Spleen (tissue), 11 donors: ENCODE measurements around the gene PDE1A. TPM values are rescaled to one million over a fixed set of nuclear protein-coding genes. Genes with fewer than 3 reads are reported as not detected.
A peak's percentile ranks its signal among the peaks of the same experiment; 100 is the strongest.

ENCODE experiments used
- DNase-seq: peaks from one replicate; pipeline ENCODE4 v3.0.0-alpha.2; 2020
- H3K27ac ChIP-seq, 8 donors: fragments of 200-600 bp; sonication (generic) in 7 of 8; 1 replicate in 4 of 8; 2 replicates in 4 of 8; pipeline versions ENCODE4 v1.5.0 to v1.8.0; 2016 to 2021; ENCODE audit warnings: inconsistent platforms in 4 of 8, mild to moderate bottlenecking in 4 of 8, moderate library complexity in 1 of 8
- H3K27me3 ChIP-seq, 7 donors: fragments of 200-600 bp; sonication (generic) in 6 of 7; replicated peaks in 1 of 7; 1 replicate in 4 of 7; 2 replicates in 3 of 7; pipeline versions ENCODE4 v1.5.0 to v1.8.0; 2016 to 2021; ENCODE audit warnings: inconsistent platforms in 3 of 7, mild to moderate bottlenecking in 1 of 7
- H3K36me3 ChIP-seq, 6 donors: fragments of 200-600 bp; sonication (generic) in 5 of 6; 1 replicate in 4 of 6; 2 replicates in 2 of 6; pipeline versions ENCODE4 v1.5.0 to v1.8.0; 2016 to 2021; ENCODE audit warnings: inconsistent platforms in 2 of 6
- H3K4me1 ChIP-seq, 6 donors: fragments of 200-600 bp; sonication (generic) in 5 of 6; 1 replicate in 3 of 6; 2 replicates in 3 of 6; pipeline versions ENCODE4 v1.5.0 to v1.8.0; 2016 to 2021; ENCODE audit warnings: inconsistent platforms in 3 of 6
- H3K4me3 ChIP-seq, 8 donors: fragments of 200-600 bp; sonication (generic) in 7 of 8; 1 replicate in 4 of 8; 2 replicates in 4 of 8; pipeline versions ENCODE4 v1.5.0 to v1.8.0; 2016 to 2021; ENCODE audit warnings: inconsistent platforms in 4 of 8, mild to moderate bottlenecking in 4 of 8, moderate library complexity in 2 of 8
- H3K9me3 ChIP-seq, 8 donors: fragments of 200-600 bp; sonication (generic) in 7 of 8; 1 replicate in 4 of 8; 2 replicates in 4 of 8; pipeline versions ENCODE4 v1.5.0 to v1.8.0; 2016 to 2021; ENCODE audit warnings: inconsistent platforms in 4 of 8
- POLR2A ChIP-seq, 3 donors: fragments of 450-650 bp; IDR thresholded peaks; one replicate each; pipeline ENCODE4 v1.5.1; 2017; ENCODE audit warnings: antibody characterized with exemption in 3 of 3, mild to moderate bottlenecking in 1 of 3
- POLR2AphosphoS5 ChIP-seq, 3 donors: sonication (generic); formaldehyde crosslinking; IDR thresholded peaks; one replicate each; pipeline ENCODE4 v1.5.1; 2017; ENCODE audit warnings: antibody characterized with exemption in 3 of 3
- WGBS, 5 donors: extraction: QIAGEN DNeasy Blood & Tissue Kit in 3 of 5; methylation state at CpG; one replicate each; pipeline versions ENCODE4 v1.1.5 to v1.1.7; 2013 to 2018; 5-methylcytosine and 5-hydroxymethylcytosine counted together
- intact Hi-C: fragments of 100-400 bp; cut with DNase I; formaldehyde crosslinking; loops from one replicate; pipeline ENCODE4 v1.15.0; 2023; ENCODE audit warnings: low total_unique reads
- polyA plus RNA-seq, 3 donors: library from polyadenylated mRNA; stranded (reverse); fragments of 200-250 nt; gene quantifications; one replicate each; pipeline ENCODE4 v1.2.1, GENCODE V29; 2013
- total RNA-seq, 7 donors: library from RNA; depleted of rRNA in 3 of 7; stranded (reverse); fragments of >200 nt in 3 of 7; fragmentation: NEBNext Ultra II Directional in 4 of 7; extraction: Animal tissue kit (Norgen Biotek cat#: 25700) in 4 of 7; gene quantifications; one replicate each; pipeline versions ENCODE4 v1.1.0 to v1.2.1, GENCODE V29; 2016 to 2021
- TF ChIP-seq, protein P1 (sequence below), 11 experiments: fragments of 200-600 bp in 7 of 11; fragments of 450-650 bp in 4 of 11; sonication (generic) in 4 of 11; IDR thresholded peaks in 8 of 11; conservative IDR thresholded peaks in 3 of 11; 1 replicate in 7 of 11; 2 replicates in 4 of 11; pipeline versions ENCODE4 v1.4.0 to v1.8.0; 2016 to 2021; ENCODE audit warnings: antibody characterized with exemption in 11 of 11, inconsistent platforms in 4 of 11, mild to moderate bottlenecking in 1 of 11
- donor health status: healthy with polysubstance abuse.
- donor health status: DM: no; HTN: no; CAD: no; lungs with moderate emphysema.
- donor health status: DM: no; HTN: no; CAD: no.
- donor health status: Bipolar disorder and iron deficiency.
- donor health status: healthy.
- donor health status: DM: no; HTN: no; CAD: no.
- donor health status: DM: yes; HTN: yes; CAD: no.

PDE1A gene
- total and polyA plus RNA-seq, 10 donors = 1.5 to 7.8 (median 2.8) TPM

DNA sequence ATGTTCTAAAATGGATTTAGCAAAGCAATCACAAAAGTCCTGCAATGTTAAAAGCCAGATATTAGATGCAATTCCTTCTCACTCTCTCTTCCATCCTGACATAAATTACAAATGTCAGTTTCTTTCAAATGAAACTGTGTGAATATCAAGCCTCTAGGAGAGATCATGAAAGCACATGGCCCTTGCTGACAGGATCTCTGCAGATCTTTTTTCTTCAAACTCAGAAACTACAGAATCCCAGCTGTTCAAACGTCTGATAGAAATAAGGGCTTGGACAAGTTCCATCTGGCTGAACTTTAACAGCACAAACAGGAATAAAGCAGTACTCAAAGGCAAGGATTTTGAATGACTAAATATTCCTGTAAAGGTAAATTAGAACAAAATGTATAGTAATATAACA lies 47.6 kb downstream of the PDE1A start:
- intact Hi-C loops = no loop called here
- Histone ChIP-seq H3K27me3 (no peaks in the 10 kb centered on the region), H3K4me1 (no peaks in the 10 kb centered on the region), H3K27ac (peak overlapping the region in 2 of 8 donors; percentile 1 to 16), H3K9me3 (peaks cover 0 to 47% (median 36%) of the 10 kb centered on the region in 8 donors), H3K36me3 (no peaks in the 10 kb centered on the region), H3K4me3 (no peak overlapping the region)
- TF ChIP-seq POLR2A (IDR thresholded peaks at IDR 0.05) (no peak), POLR2AphosphoS5 (IDR thresholded peaks at IDR 0.05) (no peak)
- TF ChIP-seq, protein P1, sequence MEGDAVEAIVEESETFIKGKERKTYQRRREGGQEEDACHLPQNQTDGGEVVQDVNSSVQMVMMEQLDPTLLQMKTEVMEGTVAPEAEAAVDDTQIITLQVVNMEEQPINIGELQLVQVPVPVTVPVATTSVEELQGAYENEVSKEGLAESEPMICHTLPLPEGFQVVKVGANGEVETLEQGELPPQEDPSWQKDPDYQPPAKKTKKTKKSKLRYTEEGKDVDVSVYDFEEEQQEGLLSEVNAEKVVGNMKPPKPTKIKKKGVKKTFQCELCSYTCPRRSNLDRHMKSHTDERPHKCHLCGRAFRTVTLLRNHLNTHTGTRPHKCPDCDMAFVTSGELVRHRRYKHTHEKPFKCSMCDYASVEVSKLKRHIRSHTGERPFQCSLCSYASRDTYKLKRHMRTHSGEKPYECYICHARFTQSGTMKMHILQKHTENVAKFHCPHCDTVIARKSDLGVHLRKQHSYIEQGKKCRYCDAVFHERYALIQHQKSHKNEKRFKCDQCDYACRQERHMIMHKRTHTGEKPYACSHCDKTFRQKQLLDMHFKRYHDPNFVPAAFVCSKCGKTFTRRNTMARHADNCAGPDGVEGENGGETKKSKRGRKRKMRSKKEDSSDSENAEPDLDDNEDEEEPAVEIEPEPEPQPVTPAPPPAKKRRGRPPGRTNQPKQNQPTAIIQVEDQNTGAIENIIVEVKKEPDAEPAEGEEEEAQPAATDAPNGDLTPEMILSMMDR (IDR thresholded peaks at IDR 0.05 in 8 of 11, conservative IDR thresholded peaks at IDR 0.05 in 3 of 11) = no peak
- WGBS, 5 donors = 26 to 34% (median 30%) methylated on average over 1 of the region's 1 CpG
- no peak for DNase-seq

DNA sequence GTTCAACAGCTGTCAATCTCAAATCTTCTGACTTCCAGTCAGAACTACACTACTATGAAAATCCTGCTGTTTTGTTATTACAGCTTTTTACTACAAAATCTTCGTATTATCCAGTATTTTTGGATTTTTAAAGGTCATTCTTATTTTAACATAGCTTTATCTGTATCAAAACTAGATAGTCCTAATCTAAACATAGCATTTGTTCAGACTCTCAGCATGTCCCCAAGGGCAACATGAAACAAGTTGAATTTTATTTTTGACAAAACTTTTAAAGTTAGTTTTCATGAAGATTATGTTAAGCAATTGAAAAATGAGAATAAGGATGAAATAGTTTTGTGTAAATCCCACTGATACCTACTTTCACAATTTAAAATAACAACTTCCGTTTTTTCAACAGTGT lies 48.1 kb downstream of the PDE1A start:
- intact Hi-C loops = no loop called here
- 52 to 65% (median 55%) methylated on average over 2 of the region's 2 CpGs for WGBS, 5 donors
- Histone ChIP-seq H3K27me3 (no peaks in the 10 kb centered on the region), H3K4me3 (no peak overlapping the region), H3K27ac (peak overlapping the region in 2 of 8 donors; percentile 1 to 16), H3K36me3 (no peaks in the 10 kb centered on the region), H3K4me1 (no peaks in the 10 kb centered on the region), H3K9me3 (peaks cover 0 to 42% (median 32%) of the 10 kb centered on the region in 8 donors)
- DNase-seq = no peak
- no peak for TF ChIP-seq POLR2A (IDR thresholded peaks at IDR 0.05)
- TF ChIP-seq, protein P1 (IDR thresholded peaks at IDR 0.05 in 8 of 11, conservative IDR thresholded peaks at IDR 0.05 in 3 of 11) = no peak
- no peak for TF ChIP-seq POLR2AphosphoS5 (IDR thresholded peaks at IDR 0.05)

DNA sequence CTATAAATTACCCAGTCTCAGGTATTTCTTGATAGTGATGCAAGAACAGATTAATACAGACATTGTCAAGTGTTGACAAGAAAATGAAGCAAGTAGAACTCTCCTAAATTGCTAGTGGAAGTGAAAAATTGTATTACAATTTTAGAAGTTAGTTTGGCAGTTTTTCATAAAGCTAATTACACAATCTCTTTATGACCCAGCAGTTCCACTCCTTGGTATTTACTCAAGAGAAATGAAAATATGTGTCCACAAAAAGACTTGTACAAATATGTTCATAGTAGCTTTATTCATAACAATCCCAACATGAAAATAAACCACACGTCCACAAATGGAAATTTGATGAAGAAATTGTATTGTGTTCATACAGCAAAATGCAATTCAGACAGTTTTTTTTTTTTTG lies 49.4 kb downstream of the PDE1A start:
- peaks cover 0 to 41% (median 27%) of the 10 kb centered on the region in 8 donors for H3K9me3 ChIP-seq
- DNase-seq = no peak
- no peak overlapping the region for H3K4me3 ChIP-seq
- no peak overlapping the region for H3K27ac ChIP-seq
- no peaks in the 10 kb centered on the region for H3K36me3 ChIP-seq
- H3K4me1 ChIP-seq = peaks cover 0 to under 1% (median 0%) of the 10 kb centered on the region in 6 donors
- WGBS, 5 donors = 62 to 94% (median 84%) methylated on average over 1 of the region's 1 CpG
- no peaks in the 10 kb centered on the region for H3K27me3 ChIP-seq
- TF ChIP-seq, protein P1 (IDR thresholded peaks at IDR 0.05 in 8 of 11, conservative IDR thresholded peaks at IDR 0.05 in 3 of 11) = no peak
- TF ChIP-seq POLR2A (IDR thresholded peaks at IDR 0.05) (no peak), POLR2AphosphoS5 (IDR thresholded peaks at IDR 0.05) (no peak)
- intact Hi-C loops = no loop called here

DNA sequence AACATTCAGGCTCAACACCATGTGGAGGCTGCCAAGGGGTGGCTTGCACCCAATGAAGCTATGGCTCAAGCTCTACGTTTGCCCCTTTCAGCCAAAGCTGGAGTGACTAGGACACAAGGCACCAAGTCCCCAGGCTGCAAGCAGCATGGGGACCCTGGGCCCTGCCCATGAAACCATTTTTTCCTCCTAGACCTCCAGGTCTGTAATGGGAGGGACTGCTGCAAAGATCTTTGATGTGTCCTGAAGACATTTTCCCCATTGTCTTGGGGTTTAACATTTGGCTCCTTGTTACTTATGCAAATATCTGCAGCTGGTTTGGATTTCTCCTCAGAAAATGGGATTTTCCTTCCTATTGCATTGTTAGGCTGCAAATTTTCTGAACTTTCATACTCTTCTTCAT lies 51.0 kb downstream of the PDE1A start:
- DNase-seq = no peak
- no peaks in the 10 kb centered on the region for H3K27me3 ChIP-seq
- intact Hi-C loops = no loop called here
- H3K36me3 ChIP-seq = no peaks in the 10 kb centered on the region
- H3K4me3 ChIP-seq = no peak overlapping the region
- peaks cover 0 to 41% (median 27%) of the 10 kb centered on the region in 8 donors for H3K9me3 ChIP-seq
- H3K4me1 ChIP-seq = peaks cover 0 to 3% (median 0%) of the 10 kb centered on the region in 6 donors
- WGBS, 5 donors = 50 to 76% (median 71%) methylated on average over 1 of the region's 1 CpG
- TF ChIP-seq, protein P1 (IDR thresholded peaks at IDR 0.05 in 8 of 11, conservative IDR thresholded peaks at IDR 0.05 in 3 of 11) = no peak
- TF ChIP-seq POLR2A (IDR thresholded peaks at IDR 0.05) (no peak), POLR2AphosphoS5 (IDR thresholded peaks at IDR 0.05) (no peak)
- no peak overlapping the region for H3K27ac ChIP-seq
